ENCODE results near the gene TSHR.
"Not testable (repeated sequence)": the region's sequence is repeated elsewhere in the genome, so short reads cannot be mapped to it uniquely, and the experiment has no call there.

TSHR gene

DNA sequence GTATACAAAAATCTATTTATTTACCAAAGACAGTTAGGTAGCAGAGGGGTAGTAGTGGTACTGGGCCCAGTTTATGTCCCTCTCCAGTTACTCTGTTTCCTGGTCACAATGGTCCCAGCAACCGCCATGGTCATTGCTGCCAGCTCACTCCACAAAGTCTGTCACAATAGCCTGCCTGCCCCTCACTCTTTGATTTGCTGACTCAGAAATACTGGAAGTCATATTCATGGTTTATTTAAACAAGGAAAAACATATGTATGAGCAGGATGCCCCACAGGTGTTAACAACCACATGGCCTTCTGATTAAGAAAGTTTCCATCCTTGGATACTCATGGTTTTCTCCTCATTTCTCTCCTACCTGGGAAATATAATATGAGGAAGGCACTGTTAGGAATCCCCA, 49.2 kb downstream of the TSHR start:
- DNase-seq, result no peak

GRCh38 chr14:81005540-81006228, 50.3 kb downstream of the TSHR start:
- no peak for DNase-seq

- no peak for DNase-seq
Measured at GRCh38 chr14:81006266-81006665, 50.8 kb downstream of the TSHR start.

- no peak for DNase-seq
Measured at GRCh38 chr14:81007131-81007530, 51.7 kb downstream of the TSHR start.

DNA sequence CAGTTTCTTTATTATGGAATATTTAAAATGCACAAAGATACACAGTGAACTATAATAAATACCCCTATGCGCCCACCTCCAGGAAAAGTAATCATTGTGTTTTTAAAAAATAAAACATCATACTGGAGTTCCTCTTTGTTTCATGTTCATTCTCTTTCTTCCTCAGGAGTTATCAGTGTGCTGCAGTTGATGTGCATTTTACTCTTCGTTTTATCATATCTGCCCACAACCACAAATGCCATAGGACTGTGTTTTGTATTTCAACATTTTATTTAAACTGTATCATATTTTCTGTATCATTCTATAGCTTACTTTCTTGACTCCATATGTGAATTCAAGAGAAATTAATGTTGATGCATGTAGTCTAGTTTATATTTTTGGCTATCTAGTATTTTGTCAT, 53.9 kb downstream of the TSHR start:
- DNase-seq, result no peak

GRCh38 chr14:81018251-81018650, 62.8 kb downstream of the TSHR start:
- peak in 1 of 2 donors; percentile 30 for DNase-seq

DNA sequence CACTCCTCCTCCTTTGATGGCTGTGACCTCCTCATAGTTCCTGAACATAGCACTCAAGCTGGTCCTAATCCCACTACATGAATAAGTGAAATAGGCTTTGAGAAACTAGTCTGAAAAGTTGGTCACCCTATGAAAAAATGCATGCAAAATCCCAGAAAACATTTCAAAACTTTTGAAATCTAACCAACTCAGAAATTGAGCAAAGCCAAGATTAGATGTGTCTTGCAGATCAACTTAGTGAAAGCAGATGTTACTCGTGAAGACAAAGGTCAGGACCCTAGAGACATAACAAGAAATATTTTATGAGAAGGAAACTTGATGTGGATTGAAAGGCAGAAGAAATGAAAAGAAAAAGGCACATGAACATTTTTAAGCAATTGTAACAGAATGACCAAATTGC, 63.3 kb downstream of the TSHR start:
- no peak for DNase-seq

GRCh38 chr14:81019113-81019512, 63.7 kb downstream of the TSHR start:
- not testable (repeated sequence) for DNase-seq

DNA sequence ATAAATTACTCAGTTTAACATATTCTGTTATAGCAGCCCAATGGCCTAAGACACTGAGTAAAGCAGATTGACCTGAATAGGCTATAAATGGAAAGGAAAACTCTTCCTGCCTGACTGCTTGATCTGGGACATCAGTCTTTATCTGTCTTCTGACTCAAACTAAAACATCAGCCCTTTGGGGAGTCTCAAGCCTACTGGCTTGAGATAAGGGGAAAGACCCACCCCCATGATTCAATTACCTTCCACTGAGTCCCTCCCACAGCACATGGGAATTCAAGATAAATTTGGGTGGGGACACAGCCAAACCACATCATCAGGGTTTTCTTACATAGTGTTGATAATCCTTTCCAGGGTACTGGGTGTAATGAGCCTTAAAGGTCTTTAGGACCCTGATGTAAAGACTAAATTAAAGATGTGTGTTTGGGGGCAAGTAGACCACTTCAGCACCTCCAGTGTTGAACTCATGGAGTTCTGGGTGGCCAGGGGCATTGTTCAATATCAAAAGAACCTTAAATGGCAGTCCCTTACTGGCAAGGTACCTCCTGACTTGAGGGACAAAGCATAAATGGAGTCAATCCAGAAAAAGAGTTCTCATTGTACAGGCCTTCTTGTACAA, 67.8 kb downstream of the TSHR start:
- DNase-seq, result no peak

DNA sequence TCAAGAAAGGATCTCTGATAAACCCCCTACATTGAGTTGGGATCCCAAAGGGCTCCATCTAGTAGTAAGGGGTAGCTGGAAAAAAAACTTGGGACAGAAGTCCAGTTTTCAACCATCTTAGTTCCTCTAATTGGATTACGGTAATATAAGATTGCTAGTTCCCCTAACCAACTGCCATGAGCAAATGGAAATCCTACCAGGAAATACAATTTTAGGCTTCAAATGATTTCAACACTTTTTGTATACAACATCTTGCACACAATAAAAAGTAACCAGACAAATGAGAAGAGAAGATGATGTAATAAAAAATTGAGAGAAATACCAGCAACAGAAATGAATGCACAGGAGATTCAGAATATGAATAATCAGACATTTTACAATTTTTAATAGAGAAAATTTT, 73.0 kb downstream of the TSHR start:
- DNase-seq, result no peak

- no peak for DNase-seq
Measured at GRCh38 chr14:81031488-81031887, 76.1 kb downstream of the TSHR start.

GRCh38 chr14:81033698-81034240, 78.3 kb downstream of the TSHR start:
- DNase-seq, result peak in 1 of 2 donors; percentile 43

- no peak for DNase-seq
Measured at GRCh38 chr14:81042438-81042837, 87.0 kb downstream of the TSHR start.

DNA sequence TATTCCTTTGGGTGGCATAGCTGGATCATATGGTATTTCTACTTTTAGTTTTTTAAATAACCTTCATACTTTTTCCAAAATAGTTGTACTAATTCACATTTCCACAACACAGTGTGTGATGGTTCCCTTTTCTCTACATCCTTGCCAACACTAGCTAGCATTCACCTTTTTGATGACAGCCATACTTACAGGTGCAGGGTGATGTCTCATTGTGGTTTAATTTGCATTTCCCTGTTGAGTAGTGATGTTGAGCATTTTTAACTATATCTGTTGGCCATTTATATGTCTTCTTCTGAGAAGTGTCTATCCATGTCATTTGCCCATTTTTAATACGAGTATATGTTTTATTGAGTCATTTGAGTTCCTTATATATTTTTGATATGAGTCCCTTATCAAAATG, 96.1 kb downstream of the TSHR start:
- no peak for DNase-seq

GRCh38 chr14:81054057-81054456, 98.6 kb downstream of the TSHR start:
- not testable (repeated sequence) for DNase-seq

DNA sequence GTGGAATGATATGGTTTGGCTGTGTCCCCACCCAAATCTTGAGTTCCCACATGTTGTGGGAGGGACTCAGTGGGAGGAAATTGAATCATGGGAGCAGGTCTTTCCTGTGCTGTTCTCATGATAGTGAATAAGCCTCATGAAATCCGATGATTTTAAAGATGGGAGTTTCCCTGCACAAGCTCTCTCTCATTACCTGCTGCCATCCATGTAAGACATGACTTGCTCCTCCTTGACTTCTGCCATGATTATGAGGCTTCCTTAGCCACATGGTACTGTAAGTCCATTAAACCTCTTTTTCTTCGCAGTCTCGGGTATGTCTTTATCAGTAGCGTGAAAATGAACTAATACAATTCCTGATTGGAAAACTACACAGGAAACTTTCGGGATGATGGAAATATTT, 100.5 kb downstream of the TSHR start:
- no peak for DNase-seq

- DNase-seq, result no peak
Measured at GRCh38 chr14:81062380-81062779, 107.0 kb downstream of the TSHR start.

- peak in 1 of 2 donors; percentile 30 for DNase-seq
Measured at GRCh38 chr14:81062816-81063215, 107.4 kb downstream of the TSHR start.

DNA sequence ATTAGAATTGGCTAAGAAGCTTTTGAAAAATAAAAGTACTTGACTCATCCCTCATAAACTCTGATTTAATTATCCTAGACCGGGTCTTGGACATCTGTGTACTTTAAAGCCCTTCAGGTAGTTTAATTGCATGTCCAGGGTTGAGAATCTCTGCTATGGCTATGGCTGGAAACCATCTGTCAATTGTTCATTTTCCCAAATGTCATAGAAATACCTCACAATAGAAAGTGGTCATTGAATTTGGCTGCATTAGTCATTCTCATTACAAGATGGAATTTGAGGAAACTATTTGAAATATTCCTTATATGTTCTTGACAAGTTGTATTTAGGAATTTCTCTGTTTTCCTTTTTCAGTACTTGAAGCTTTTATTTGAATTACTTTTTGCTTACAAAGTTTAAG, 111.3 kb downstream of the TSHR start:
- DNase-seq, result no peak

- DNase-seq, result no peak
Measured at GRCh38 chr14:81067156-81067555, 111.7 kb downstream of the TSHR start.

- DNase-seq, result no peak
Measured at GRCh38 chr14:81068176-81068782, 112.9 kb downstream of the TSHR start.

DNA sequence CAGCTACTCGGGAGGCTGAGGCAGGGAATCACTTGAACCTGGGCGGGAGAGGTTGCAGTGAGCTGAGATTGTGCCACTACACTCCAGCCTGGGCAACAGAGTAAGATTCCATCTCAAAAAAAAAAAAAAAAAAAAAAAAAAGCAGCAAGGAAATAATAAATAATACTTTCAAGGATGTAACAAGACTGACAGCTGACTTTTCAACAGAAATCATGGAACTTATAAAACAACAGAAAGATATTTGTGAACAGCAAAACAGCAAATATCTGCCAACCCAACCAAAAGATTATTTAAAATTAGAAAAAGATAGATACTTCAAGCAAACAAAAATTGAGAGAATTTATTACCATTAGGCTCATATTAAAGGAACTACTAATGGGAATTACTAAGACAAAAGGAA, 115.1 kb downstream of the TSHR start:
- no peak for DNase-seq

- no peak for DNase-seq
Measured at GRCh38 chr14:81085596-81085995, 130.2 kb downstream of the TSHR start.

DNA sequence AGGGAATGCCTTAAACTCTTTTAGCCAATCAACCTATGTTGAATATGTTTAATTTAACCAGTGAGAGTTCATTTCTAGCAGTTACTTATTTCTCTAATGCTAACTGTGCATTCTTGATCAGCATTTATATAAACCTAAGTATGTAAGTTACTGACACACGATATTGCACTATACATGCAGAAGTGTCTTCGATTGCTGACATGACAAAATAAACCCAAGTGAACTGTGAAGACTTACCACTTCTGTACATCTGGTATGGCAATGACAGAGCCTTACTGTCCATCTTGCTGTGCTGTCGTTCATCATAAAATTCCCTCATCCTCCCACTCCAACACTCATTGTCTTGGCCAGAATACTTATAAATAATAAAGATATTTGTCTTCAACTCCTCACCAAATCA, 131.8 kb downstream of the TSHR start:
- no peak for DNase-seq
